PC-3 (cell line): ENCODE measurements around the gene NMNAT2. TPM values are rescaled to one million over a fixed set of nuclear protein-coding genes. Genes with fewer than 3 reads are reported as not detected.
A peak's percentile ranks its signal among the peaks of the same experiment; 100 is the strongest.

ENCODE experiments used
- ATAC-seq: fragments of 200-7000 bp; cut with Tn5 transposase; 2 replicates; pipeline ENCODE4 v1.9.1; 2020; ENCODE audit warnings: mild to moderate bottlenecking, moderate library complexity
- BruUV-seq: library from RNA; stranded (reverse); fragments of 400-500 nt; replicated peaks from 2 replicates; lab custom pipeline; 2021; lab: Mats Ljungman, UMichigan
- CTCF ChIA-PET: fragments of 300-600 bp; sonication (Branson Sonifier 250); formaldehyde crosslinking; loops from one replicate; lab custom pipeline; 2022; ENCODE audit warnings: antibody characterized with exemption; lab: Charles Lee
- POLR2A ChIA-PET: fragments of 300-600 bp; sonication (Branson Sonifier 250); formaldehyde crosslinking; loops from one replicate; lab custom pipeline; 2022; ENCODE audit warnings: antibody characterized with exemption; ENCODE audit not compliant: unreplicated experiment; lab: Charles Lee
- DNase-seq: peaks from one replicate; pipeline ENCODE4 v3.0.0-alpha.2; 2015
- H2AFZ ChIP-seq: fragments of 300-600 bp; sonication (generic); 2 replicates; pipeline ENCODE4 v1.6.0; 2016; ENCODE audit warnings: antibody characterized with exemption, low read length
- H3F3A ChIP-seq: fragments of 300-600 bp; sonication (generic); one replicate; pipeline ENCODE4 v1.6.0; 2017; ENCODE audit warnings: antibody characterized with exemption, low read length, control low read depth, mild to moderate bottlenecking; ENCODE audit not compliant: unreplicated experiment
- H3K27ac ChIP-seq: fragments of 300-600 bp; sonication (generic); 2 replicates; pipeline ENCODE4 v1.5.1; 2016; ENCODE audit warnings: mild to moderate bottlenecking, low read length
- H3K27me3 ChIP-seq: fragments of 300-600 bp; sonication (generic); 2 replicates; pipeline ENCODE4 v1.6.1; 2016; ENCODE audit warnings: low read length, mixed read lengths
- H3K36me3 ChIP-seq: fragments of 300-600 bp; sonication (generic); 2 replicates; pipeline ENCODE4 v1.6.1; 2016; ENCODE audit warnings: low read depth, mixed run types, low read length, mixed read lengths
- H3K4me1 ChIP-seq: fragments of 300-600 bp; sonication (generic); 2 replicates; pipeline ENCODE4 v1.5.1; 2016; ENCODE audit warnings: low read length; ENCODE audit not compliant: insufficient read depth
- H3K4me2 ChIP-seq: fragments of 300-600 bp; sonication (generic); 2 replicates; pipeline ENCODE4 v1.6.0; 2016; ENCODE audit warnings: low read length
- H3K4me3 ChIP-seq: fragments of 300-600 bp; sonication (generic); 2 replicates; pipeline ENCODE4 v1.5.1; 2016; ENCODE audit warnings: mild to moderate bottlenecking, low read length, mixed read lengths
- H3K79me2 ChIP-seq: fragments of 300-600 bp; sonication (generic); 2 replicates; pipeline ENCODE4 v1.6.1; 2017; ENCODE audit warnings: low read length, mixed read lengths
- H3K9ac ChIP-seq: fragments of 300-600 bp; sonication (generic); 2 replicates; pipeline ENCODE4 v1.6.0; 2016; ENCODE audit warnings: mild to moderate bottlenecking, low read length
- H3K9me2 ChIP-seq: fragments of 300-600 bp; sonication (generic); replicated peaks from 2 replicates; pipeline ENCODE4 v1.6.1; 2016; ENCODE audit warnings: mixed run types, low read length, mixed read lengths
- H3K9me3 ChIP-seq: fragments of 300-600 bp; sonication (generic); 2 replicates; pipeline ENCODE4 v1.6.1; 2016; ENCODE audit warnings: low read length, mixed read lengths
- H4K20me1 ChIP-seq: fragments of 300-600 bp; sonication (generic); 2 replicates; pipeline ENCODE4 v1.6.1; 2016; ENCODE audit warnings: low read length, mixed read lengths
- CTCF ChIP-seq: fragments of 300-600 bp; sonication (generic); conservative IDR thresholded peaks from 2 replicates; pipeline ENCODE4 v1.5.1; 2017; ENCODE audit warnings: antibody characterized with exemption, low read depth, mild to moderate bottlenecking, low read length
- EZH2 ChIP-seq: fragments of 300-600 bp; sonication (generic); IDR thresholded peaks from one replicate; pipeline ENCODE4 v1.6.1; 2017; ENCODE audit warnings: antibody characterized with exemption, mild to moderate bottlenecking, low read length; ENCODE audit not compliant: unreplicated experiment
- EZH2phosphoT487 ChIP-seq: fragments of 300-600 bp; sonication (generic); IDR thresholded peaks from 2 replicates; pipeline ENCODE4 v1.6.1; 2018; ENCODE audit warnings: mild to moderate bottlenecking, antibody characterized with exemption, low read length, borderline replicate concordance
- intact Hi-C: fragments of 100-400 bp; cut with micrococcal nuclease; formaldehyde crosslinking; loops from 2 replicates; pipeline ENCODE4 v1.9.0; 2023
- total RNA-seq: library from RNA; depleted of rRNA; stranded (reverse); fragments of >200 nt; gene quantifications from 2 replicates; pipeline ENCODE4 v1.2.3, GENCODE V29; 2014

NMNAT2 gene
- total RNA-seq, 1 experiment from 2014 or later = 6.0 TPM

- Histone ChIP-seq H3K27me3 (no peaks in the 10 kb centered on the region), H4K20me1 (no peaks in the 10 kb centered on the region), H3F3A (peaks cover 10% of the 10 kb centered on the region), H3K4me2 (peak overlapping the region; percentile 78), H3K9me3 (no peaks in the 10 kb centered on the region), H3K4me3 (peak overlapping the region; percentile 54), H2AFZ (no peak overlapping the region), H3K36me3 (peaks cover 56% of the 10 kb centered on the region), H3K9ac (peak overlapping the region; percentile 86), H3K9me2 (no peaks in the 10 kb centered on the region), H3K4me1 (peaks cover 36% of the 10 kb centered on the region), H3K79me2 (no peaks in the 10 kb centered on the region), H3K27ac (peak overlapping the region; percentile 99)
- no TSS peak for BruUV-seq
- no peak for ATAC-seq
- TF ChIP-seq CTCF (no peak), EZH2phosphoT487 (no peak), EZH2 (no peak)
- CTCF ChIA-PET = interaction anchor here (0.6 to 1.2 kb wide), 4 partner anchors 10 to 273 kb away, joined by 3 to 5 read pairs (median 4); no protein-coding TSS in a partner anchor
- POLR2A ChIA-PET = interaction anchor here (0.5 kb wide), 1 partner anchor 273 kb away, joined by 4 read pairs; no protein-coding TSS in a partner anchor
- intact Hi-C loops = loop anchor here (2.0 to 10.0 kb wide), 4 partner anchors 75 to 273 kb away; no protein-coding TSS in a partner anchor
- DNase-seq = no peak
Observed at GRCh38 chr1:183235503-183235902, 182.7 kb downstream of the NMNAT2 start.

- peak overlapping the region; percentile 78 for H3K4me2 ChIP-seq
- H3F3A ChIP-seq = peaks cover 10% of the 10 kb centered on the region
- BruUV-seq = no TSS peak
- no peaks in the 10 kb centered on the region for H3K79me2 ChIP-seq
- peaks cover 42% of the 10 kb centered on the region for H3K4me1 ChIP-seq
- DNase-seq = peak; percentile 90
- peak overlapping the region; percentile 75 for H2AFZ ChIP-seq
- ChIA-PET POLR2A (interaction anchor here (0.5 to 0.7 kb wide), 3 partner anchors 10 to 272 kb away, joined by 3 to 9 read pairs (median 4); no protein-coding TSS in a partner anchor), CTCF (interaction anchor here (0.6 to 1.2 kb wide), 8 partner anchors 9 to 272 kb away, joined by 3 to 5 read pairs (median 3); no protein-coding TSS in a partner anchor)
- peak; percentile 89 for ATAC-seq
- no peaks in the 10 kb centered on the region for H4K20me1 ChIP-seq
- peak overlapping the region; percentile 86 for H3K9ac ChIP-seq
- H3K9me3 ChIP-seq = no peaks in the 10 kb centered on the region
- TF ChIP-seq EZH2 = no peak
- TF ChIP-seq EZH2phosphoT487 = no peak
- peak; percentile 76 for TF ChIP-seq CTCF
- H3K4me3 ChIP-seq = peak overlapping the region; percentile 54
- no peaks in the 10 kb centered on the region for H3K9me2 ChIP-seq
- peak overlapping the region; percentile 99 for H3K27ac ChIP-seq
- H3K36me3 ChIP-seq = peaks cover 50% of the 10 kb centered on the region
- intact Hi-C loops = loop anchor here (1.0 to 10.0 kb wide), 5 partner anchors 74 to 272 kb away; no protein-coding TSS in a partner anchor
- H3K27me3 ChIP-seq = no peaks in the 10 kb centered on the region
Observed at GRCh38 chr1:183234660-183235476, 183.3 kb downstream of the NMNAT2 start.
